ENCODE data around the gene TMEM242. TPM values are rescaled to one million over a fixed set of nuclear protein-coding genes. Genes with fewer than 3 reads are reported as not detected.

Gene TMEM242
- polyA plus RNA-seq, 1 of the 3 experiments (the other 2 are of a cell fraction): 7.4 TPM

- TF ChIP-seq REST (IDR thresholded peaks at IDR 0.05; ENCODE audit: low read depth, low read length) (no peak), RAD21 (IDR thresholded peaks at IDR 0.05; ENCODE audit: low read length) (no peak), EP300 (IDR thresholded peaks at IDR 0.05; ENCODE audit: borderline replicate concordance in 1 of 2, low read depth in 1 of 2, low read length in 1 of 2) (peak in 1 of 2 experiments; percentile 49; a peak in 1 of 4 replicates), FOXJ3 (CRISPR knock-in tag; IDR thresholded peaks at IDR 0.05) (no peak)
These were observed 4.9 kb upstream of the TMEM242 start (continued) for GRCh38 chr6:157328108-157328692.

- no peaks in the 10 kb centered on the region for H3K27me3 ChIP-seq (ENCODE audit: insufficient read depth)
- no peaks in the 10 kb centered on the region for H3K36me3 ChIP-seq (replicated peaks in 1 of 2; ENCODE audit: control insufficient read depth in 1 of 2, insufficient read depth in 2 of 2, low read length in 1 of 2)
- ChIA-PET CTCF (interaction anchor here (0.8 kb wide), 1 partner anchor 12 kb away, joined by 3 read pairs; no protein-coding TSS in a partner anchor), POLR2A (no interaction called here)
- H3K4me1 ChIP-seq (ENCODE audit: control insufficient read depth in 1 of 2, insufficient read depth in 2 of 2, low read depth in 1 of 2, low read length in 1 of 2): peaks cover 8 to 23% of the 10 kb centered on the region in 2 experiments
- no peaks in the 10 kb centered on the region for H3K9me3 ChIP-seq
- DNase-seq: no peak
- H3K4me2 ChIP-seq: peak overlapping the region; percentile 1; the same call in 1 of the 2 replicates
- H3K27ac ChIP-seq (ENCODE audit: low read depth in 2 of 2, low read length in 1 of 2): peak overlapping the region in 1 of 2 experiments; percentile 69; a peak in 2 of 4 replicates
- H4K20me1 ChIP-seq (ENCODE audit: insufficient read depth): no peaks in the 10 kb centered on the region
- H3K9ac ChIP-seq: no peak overlapping the region
- H3K79me2 ChIP-seq (ENCODE audit: insufficient read depth): peaks cover 10% of the 10 kb centered on the region
- no peak overlapping the region for H3K4me3 ChIP-seq (ENCODE audit: low read depth in 2 of 2, low read length in 1 of 2)
- H2AFZ ChIP-seq (ENCODE audit: low read depth): peak overlapping the region; percentile 66
- no peak for TF ChIP-seq MEF2A (IDR thresholded peaks at IDR 0.05; ENCODE audit: borderline replicate concordance, low read depth)
- no peak for TF ChIP-seq CHD2 (IDR thresholded peaks at IDR 0.05; ENCODE audit: low read length, partially characterized antibody)
- no peak for TF ChIP-seq USF2 (IDR thresholded peaks at IDR 0.05; ENCODE audit: borderline replicate concordance, low read depth, low read length)
- TF ChIP-seq JUND (IDR thresholded peaks at IDR 0.05): no peak
- TF ChIP-seq ZBTB33 (IDR thresholded peaks at IDR 0.05; ENCODE audit: borderline replicate concordance, low read depth): no peak
- TF ChIP-seq CTCF (IDR thresholded peaks at IDR 0.05): no peak
- no peak for TF ChIP-seq EZH2phosphoT487 (IDR thresholded peaks at IDR 0.05; ENCODE audit: borderline replicate concordance, low read depth)
- no peak for TF ChIP-seq SMC3 (IDR thresholded peaks at IDR 0.05; ENCODE audit: low read depth, low read length)
- no peak for TF ChIP-seq MXI1 (IDR thresholded peaks at IDR 0.05; ENCODE audit: low read depth, low read length)
- 58% methylated on average over 6 of the region's 6 CpGs for WGBS (ENCODE audit: low lambda C conversion rate)
- H3F3A ChIP-seq (replicated peaks; ENCODE audit: insufficient read depth): peaks cover 25% of the 10 kb centered on the region
- H3K9me2 ChIP-seq: no peaks in the 10 kb centered on the region
These were observed 3.7 kb upstream of the TMEM242 start for GRCh38 chr6:157326979-157327378.
